Uterus (tissue), 2 donors: ENCODE measurements around the gene FBXO46.

Experiments used
- CTCF ChIP-seq, 4 experiments: fragments of 200-600 bp in 2 of 4; fragments of 450-650 bp in 2 of 4; sonication (generic) in 2 of 4; IDR thresholded peaks; one replicate each; pipeline ENCODE4 v1.5.1; 2016 to 2019; ENCODE audit warnings: antibody characterized with exemption in 4 of 4, mild to moderate bottlenecking in 2 of 4, moderate library complexity in 1 of 4
- POLR2A ChIP-seq, 2 donors: fragments of 450-650 bp; IDR thresholded peaks; one replicate each; pipeline ENCODE4 v1.6.1; 2016; ENCODE audit warnings: antibody characterized with exemption in 2 of 2, mild to moderate bottlenecking in 1 of 2, moderate library complexity in 1 of 2

DNA sequence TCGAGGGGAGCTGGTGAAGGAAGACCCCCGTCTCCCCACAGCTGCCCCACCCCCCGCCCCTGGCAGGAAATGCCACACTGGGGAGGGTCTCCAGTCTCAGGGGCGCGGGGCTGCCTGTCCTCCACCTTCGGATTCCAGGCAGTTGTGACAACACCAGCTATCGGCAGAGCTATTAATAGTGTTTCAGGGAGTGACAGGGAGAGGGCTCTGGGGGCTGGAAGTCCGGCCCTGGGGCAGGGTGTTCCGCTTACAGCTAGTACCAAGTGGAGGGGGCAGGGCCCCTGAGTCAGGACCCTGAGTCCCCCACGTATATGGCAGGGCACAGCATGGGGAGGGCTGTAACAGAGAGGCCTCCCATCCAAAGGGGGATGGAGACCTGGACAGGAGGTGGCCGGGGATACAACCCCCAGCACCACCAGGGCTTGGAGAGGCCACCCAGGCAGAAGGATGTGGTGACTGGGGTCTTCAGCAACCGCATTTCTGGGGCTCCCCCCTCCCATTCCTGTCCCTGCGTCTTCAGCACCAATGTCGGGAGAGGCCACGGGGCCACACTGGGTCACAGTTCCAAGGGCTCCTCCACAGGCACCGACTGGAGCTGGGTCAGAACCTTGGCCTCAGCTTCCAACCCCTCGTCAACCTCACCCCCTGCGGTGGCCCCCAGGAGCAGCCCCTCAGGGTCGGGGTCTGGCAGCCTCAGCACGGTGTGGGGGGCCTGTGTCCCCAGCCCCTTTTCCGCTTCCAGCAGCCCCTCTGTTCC lies 34.4 kb upstream of the FBXO46 start:
- no peak for TF ChIP-seq POLR2A (IDR thresholded peaks at IDR 0.05)
- no peak for TF ChIP-seq CTCF (IDR thresholded peaks at IDR 0.05)
